GM21360 (cell line): ENCODE results near the gene UTP4.

Experiments used
- ATAC-seq: cut with Tn5 transposase; IDR thresholded peaks from one replicate; pipeline ENCODE4 v1.9.1; 2021; ENCODE audit warnings: mild to moderate bottlenecking, moderate library complexity; ENCODE audit not compliant: unreplicated experiment

The UTP4 gene

DNA sequence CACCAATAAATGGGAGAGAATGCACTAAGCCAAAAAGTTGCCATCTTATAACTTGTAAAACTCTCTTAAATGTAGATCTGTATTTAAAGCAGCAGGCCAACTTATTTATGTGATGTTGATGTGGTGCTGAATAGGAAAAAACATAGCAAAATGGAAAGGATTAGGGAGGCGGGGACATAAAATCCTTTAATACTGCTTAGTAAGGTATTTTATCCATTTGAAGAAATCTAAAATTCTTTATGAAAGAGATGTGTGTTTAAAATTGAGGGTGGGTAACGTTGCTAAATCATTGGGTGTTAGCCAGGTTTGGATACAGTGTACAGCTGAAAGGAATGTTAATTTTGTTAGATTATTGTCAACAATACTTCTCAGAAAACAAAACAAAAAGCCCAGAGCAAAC, 68.8 kb downstream of the UTP4 start:
- ATAC-seq: no peak

DNA sequence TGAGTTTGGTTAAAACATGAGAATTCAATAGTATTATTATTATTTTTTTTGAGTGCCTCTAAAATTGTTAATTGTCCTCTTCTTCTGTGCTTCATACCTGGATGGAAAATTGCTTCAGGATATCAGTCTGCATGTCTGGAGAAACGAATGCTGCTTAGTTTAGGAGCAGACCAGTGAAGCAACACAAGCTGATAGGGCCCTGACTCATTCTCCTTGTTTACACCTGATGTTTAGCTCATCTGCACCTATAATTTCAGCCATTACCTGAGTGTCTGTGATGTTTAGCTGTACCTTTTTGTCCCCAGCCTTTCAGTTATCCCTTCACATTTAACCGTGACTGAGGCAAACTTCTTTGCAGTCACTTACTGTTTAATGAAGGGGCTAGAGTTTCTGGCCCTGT, 69.3 kb downstream of the UTP4 start:
- no peak for ATAC-seq

DNA sequence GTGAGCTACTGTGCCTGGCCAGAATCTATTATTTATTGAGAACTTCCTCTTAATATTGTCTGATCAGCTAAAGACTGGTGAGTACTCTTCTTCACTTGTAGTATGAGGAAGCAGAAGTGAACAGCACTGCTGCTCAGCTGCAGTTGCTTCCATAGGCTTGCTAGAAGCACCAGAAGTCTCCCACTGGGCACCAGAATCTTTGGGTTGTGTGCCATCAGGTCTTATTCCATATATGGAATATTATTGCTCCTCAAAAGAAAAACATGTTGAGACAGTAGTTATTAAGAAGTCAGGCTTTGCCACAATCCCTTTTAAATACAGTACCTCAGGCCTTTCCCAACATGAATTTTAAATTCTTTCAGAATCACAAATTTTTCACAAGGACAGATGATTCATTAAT, 71.7 kb downstream of the UTP4 start:
- ATAC-seq: no peak

DNA sequence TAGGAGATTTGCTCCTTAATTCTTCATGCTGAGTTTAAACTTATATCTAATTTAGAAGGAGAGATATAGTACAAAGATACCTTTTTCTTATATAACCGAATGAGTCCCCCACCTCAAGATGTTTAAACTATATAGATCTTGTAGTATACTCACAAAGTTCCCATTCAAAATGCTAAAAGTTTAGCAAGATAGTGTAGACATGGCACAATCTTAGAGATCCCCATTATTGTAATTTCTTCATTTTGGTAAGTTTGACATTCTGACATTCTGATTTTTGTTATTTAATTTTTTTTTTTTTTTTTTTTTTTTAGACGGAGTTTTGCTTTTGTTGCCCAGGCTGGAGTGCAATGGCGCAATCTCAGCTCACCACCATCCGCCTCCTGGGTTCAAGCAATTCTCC, 77.3 kb downstream of the UTP4 start:
- no peak for ATAC-seq

DNA sequence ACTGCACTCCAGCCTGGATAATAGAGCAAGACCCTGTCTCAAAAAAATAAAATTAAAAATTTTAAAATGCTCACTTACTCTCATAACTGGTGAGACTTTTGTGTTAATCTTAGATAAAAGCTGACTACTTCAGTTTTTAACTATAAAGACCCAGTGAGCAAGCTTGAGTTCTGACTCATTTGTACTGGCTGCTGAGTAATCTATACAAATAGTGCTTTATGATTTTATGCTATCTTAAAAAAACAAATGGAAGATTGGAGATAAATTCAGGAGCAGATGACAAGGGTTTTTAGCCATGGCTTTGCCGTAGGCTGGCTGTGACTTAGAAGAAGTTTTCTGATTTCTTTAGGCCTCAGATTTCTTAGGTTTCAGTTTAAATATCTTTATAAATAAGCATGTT, 85.0 kb downstream of the UTP4 start:
- no peak for ATAC-seq
